ENCODE measurements around the gene GPC5. TPM values are rescaled to one million over a fixed set of nuclear protein-coding genes. Genes with fewer than 3 reads are reported as not detected.

Gene GPC5
- total and polyA plus RNA-seq, 7 donors, result 0.23 TPM; not detected in 6

DNA sequence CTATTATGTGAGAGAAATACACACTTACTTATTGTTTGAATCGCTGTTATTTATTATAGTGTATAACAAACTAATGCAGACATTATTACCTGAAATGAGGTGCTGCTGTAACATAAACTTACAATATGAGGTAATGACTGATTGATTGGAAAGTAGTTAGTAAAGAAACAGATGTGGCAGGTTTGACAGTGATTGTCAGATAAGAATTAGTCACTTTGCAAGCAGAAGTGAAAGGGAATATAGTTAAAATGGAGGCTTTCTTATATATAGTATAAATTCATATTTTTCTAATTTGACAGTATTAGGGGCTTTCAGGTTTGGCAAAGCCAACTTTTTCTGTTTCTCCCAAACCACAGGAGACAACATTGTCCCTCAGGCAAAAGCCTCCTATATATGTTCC is 30.3 kb upstream of the GPC5 start:
- Histone ChIP-seq H3K36me3 (ENCODE audit: insufficient read depth in 1 of 2, low read depth in 1 of 2) (no peaks in the 10 kb centered on the region), H3K27me3 (ENCODE audit: insufficient read depth in 3 of 3, low read length in 2 of 3) (no peaks in the 10 kb centered on the region), H3K4me3 (no peak overlapping the region), H3K27ac (no peak overlapping the region), H3K4me1 (no peaks in the 10 kb centered on the region), H3K9me3 (no peaks in the 10 kb centered on the region)
- TF ChIP-seq, protein P1, sequence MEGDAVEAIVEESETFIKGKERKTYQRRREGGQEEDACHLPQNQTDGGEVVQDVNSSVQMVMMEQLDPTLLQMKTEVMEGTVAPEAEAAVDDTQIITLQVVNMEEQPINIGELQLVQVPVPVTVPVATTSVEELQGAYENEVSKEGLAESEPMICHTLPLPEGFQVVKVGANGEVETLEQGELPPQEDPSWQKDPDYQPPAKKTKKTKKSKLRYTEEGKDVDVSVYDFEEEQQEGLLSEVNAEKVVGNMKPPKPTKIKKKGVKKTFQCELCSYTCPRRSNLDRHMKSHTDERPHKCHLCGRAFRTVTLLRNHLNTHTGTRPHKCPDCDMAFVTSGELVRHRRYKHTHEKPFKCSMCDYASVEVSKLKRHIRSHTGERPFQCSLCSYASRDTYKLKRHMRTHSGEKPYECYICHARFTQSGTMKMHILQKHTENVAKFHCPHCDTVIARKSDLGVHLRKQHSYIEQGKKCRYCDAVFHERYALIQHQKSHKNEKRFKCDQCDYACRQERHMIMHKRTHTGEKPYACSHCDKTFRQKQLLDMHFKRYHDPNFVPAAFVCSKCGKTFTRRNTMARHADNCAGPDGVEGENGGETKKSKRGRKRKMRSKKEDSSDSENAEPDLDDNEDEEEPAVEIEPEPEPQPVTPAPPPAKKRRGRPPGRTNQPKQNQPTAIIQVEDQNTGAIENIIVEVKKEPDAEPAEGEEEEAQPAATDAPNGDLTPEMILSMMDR (IDR thresholded peaks at IDR 0.05), result no peak
- ATAC-seq (no peak), DNase-seq (no peak)
- intact Hi-C loops (cut with DNase I), result no loop called here
- WGBS, 3 donors, result 46 to 98% (median 90%) methylated on average over 1 of the region's 1 CpG

DNA sequence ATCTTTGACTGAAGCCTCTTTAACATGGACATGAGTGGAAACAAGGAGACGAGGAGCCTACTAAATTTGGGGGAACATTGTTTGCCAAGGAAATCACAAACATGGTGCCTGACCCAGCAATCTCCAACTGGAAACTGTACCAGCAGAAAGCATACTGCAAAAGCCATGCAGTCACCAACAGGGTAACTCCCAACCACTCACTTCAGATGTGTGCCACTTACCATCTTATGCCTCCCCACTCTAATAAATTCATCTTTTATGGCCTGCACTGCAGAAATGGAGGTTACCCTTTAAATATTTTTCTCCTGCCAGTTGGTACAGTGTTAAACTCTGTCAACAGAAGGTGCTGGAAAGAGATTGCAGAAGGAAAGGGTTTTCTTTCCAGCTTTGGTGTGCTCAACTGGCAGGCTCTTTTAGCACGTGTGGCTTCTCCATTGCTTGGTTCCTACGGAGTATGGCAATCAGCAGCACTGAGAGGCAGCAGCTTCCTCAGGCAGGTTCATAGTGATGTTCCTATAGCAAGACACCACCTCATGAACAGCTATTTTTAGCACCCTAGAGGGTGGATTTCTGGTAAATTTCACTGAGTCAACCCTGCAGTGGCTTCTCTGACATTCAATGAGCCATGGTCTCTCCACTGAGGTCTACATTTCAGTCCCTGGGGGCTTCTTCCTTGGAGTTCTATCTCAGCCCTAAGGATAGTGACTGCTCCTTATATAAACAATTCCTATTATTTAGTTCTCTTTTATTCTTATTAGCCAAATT is 29.6 kb upstream of the GPC5 start:
- no peaks in the 10 kb centered on the region for H3K9me3 ChIP-seq
- no peak for DNase-seq
- intact Hi-C loops (cut with DNase I), result no loop called here
- H3K36me3 ChIP-seq (ENCODE audit: insufficient read depth in 1 of 2, low read depth in 1 of 2), result no peaks in the 10 kb centered on the region
- H3K4me1 ChIP-seq, result no peaks in the 10 kb centered on the region
- peak in 2 of 4 donors; percentile 27 to 61 for ATAC-seq
- 70 to 82% (median 73%) methylated on average over 3 of the region's 3 CpGs for WGBS, 3 donors
- no peaks in the 10 kb centered on the region for H3K27me3 ChIP-seq (ENCODE audit: insufficient read depth in 3 of 3, low read length in 2 of 3)
- no peak overlapping the region for H3K4me3 ChIP-seq
- TF ChIP-seq, protein P1 (IDR thresholded peaks at IDR 0.05), result no peak
- H3K27ac ChIP-seq, result no peak overlapping the region

DNA sequence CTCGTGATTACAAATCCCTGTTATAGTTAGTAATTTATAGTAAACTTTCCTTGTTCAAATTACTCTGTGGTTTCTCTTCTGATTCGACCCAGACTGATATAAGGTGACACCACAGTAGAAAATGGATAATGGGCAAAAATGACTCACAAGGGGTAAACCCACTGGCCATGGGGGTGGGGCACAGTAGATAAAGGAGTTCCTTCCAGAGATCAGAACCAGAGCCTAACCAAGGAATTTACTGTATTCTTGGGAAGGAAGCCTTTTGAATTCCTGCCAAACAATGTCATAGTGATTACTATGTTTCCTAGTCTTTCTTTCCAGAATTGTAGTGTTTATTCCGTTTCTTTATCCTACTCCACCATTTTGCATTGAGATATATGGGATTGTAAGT is 29.0 kb upstream of the GPC5 start:
- TF ChIP-seq, protein P1 (IDR thresholded peaks at IDR 0.05), result no peak
- intact Hi-C loops (cut with DNase I), result no loop called here
- no peaks in the 10 kb centered on the region for H3K9me3 ChIP-seq
- no peaks in the 10 kb centered on the region for H3K27me3 ChIP-seq (ENCODE audit: insufficient read depth in 3 of 3, low read length in 2 of 3)
- DNase-seq (no peak), ATAC-seq (no peak)
- H3K4me3 ChIP-seq, result no peak overlapping the region
- H3K36me3 ChIP-seq (ENCODE audit: insufficient read depth in 1 of 2, low read depth in 1 of 2), result no peaks in the 10 kb centered on the region
- H3K27ac ChIP-seq, result no peak overlapping the region
- WGBS, 3 donors, result 50 to 67% (median 54%) methylated on average over 3 of the region's 3 CpGs
- H3K4me1 ChIP-seq, result no peaks in the 10 kb centered on the region

DNA sequence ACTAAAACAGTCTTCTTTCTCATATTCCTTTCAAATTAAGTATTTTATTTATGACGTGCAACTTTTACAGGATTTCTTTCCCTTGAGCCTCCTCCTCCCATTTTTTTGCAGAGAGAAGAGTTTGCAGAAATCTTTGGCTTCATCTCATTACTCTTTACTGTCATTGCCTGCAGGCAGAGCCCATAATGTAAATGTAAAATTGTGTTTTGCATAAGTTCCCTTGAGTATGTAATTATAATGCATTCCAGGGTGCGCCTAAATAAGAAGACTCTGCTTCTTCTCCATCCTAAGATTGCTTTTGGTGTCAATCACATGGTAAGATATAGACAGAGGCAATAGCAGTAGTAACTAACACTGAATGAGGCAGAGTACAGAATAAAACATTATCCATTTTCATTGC is 27.9 kb upstream of the GPC5 start:
- Histone ChIP-seq H3K36me3 (ENCODE audit: insufficient read depth in 1 of 2, low read depth in 1 of 2) (no peaks in the 10 kb centered on the region), H3K27me3 (ENCODE audit: insufficient read depth in 3 of 3, low read length in 2 of 3) (no peaks in the 10 kb centered on the region), H3K9me3 (no peaks in the 10 kb centered on the region), H3K4me3 (no peak overlapping the region), H3K4me1 (no peaks in the 10 kb centered on the region), H3K27ac (no peak overlapping the region)
- intact Hi-C loops (cut with DNase I), result no loop called here
- TF ChIP-seq, protein P1 (IDR thresholded peaks at IDR 0.05), result no peak
- WGBS, 3 donors, result 82 to 94% (median 87%) methylated on average over 2 of the region's 2 CpGs
- ATAC-seq (no peak), DNase-seq (no peak)

DNA sequence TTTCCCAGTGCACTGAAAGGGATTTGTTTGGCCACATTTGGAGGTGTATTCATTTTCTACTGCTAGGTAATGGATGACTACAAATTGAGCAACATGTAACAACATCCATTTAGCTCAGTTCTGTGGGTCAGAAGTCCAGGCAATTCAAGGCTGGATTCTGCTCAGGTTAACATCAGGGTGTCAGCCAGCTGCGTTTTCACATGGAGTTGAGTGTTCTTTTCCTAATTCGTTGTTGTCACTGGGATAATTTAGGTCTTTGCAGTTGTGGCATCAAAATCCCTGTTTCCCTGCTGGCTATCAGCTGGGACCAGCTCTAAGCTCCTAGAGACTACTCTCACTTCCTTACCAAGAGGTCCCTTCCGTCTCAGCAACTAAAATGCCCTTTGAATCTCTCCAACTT is 25.5 kb upstream of the GPC5 start:
- 59 to 75% (median 65%) methylated on average over 3 of the region's 3 CpGs for WGBS, 3 donors
- no peak overlapping the region for H3K4me3 ChIP-seq

More for the DNA sequence above, 25.5 kb upstream of the GPC5 start:
- ATAC-seq (no peak), DNase-seq (no peak)
- Histone ChIP-seq H3K9me3 (no peaks in the 10 kb centered on the region), H3K27ac (no peak overlapping the region), H3K36me3 (ENCODE audit: insufficient read depth in 1 of 2, low read depth in 1 of 2) (no peaks in the 10 kb centered on the region), H3K4me1 (no peaks in the 10 kb centered on the region), H3K27me3 (ENCODE audit: insufficient read depth in 3 of 3, low read length in 2 of 3) (no peaks in the 10 kb centered on the region)
- intact Hi-C loops (cut with DNase I), result no loop called here
- TF ChIP-seq, protein P1 (IDR thresholded peaks at IDR 0.05), result no peak
